GM10248 (cell line): ENCODE measurements around the gene TDRD6.

Source experiments
- CTCF ChIA-PET: fragments of 300-600 bp; sonication (Branson Sonifier 250); formaldehyde crosslinking; extraction: SDS; loops from one replicate; lab custom pipeline; 2021; ENCODE audit warnings: antibody characterized with exemption; lab: Yijun Ruan, JAX
- POLR2A ChIA-PET: fragments of 350-650 bp; sonication (Branson Sonifier 250); formaldehyde crosslinking; extraction: SDS; loops from one replicate; lab custom pipeline; 2020; ENCODE audit warnings: antibody characterized with exemption; lab: Yijun Ruan, JAX
- DNase-seq: peaks from one replicate; pipeline ENCODE4 v3.0.0; 2012; ENCODE audit errors: extremely low spot score
- CTCF ChIP-seq: IDR thresholded peaks from 2 replicates; pipeline ENCODE4 v1.5.1; 2012; ENCODE audit warnings: mild to moderate bottlenecking, low read depth; ENCODE audit errors: extremely low read depth, missing control alignments, control extremely low read depth

Gene TDRD6

GRCh38 chr6:46719099-46719498, 31.4 kb downstream of the TDRD6 start:
- ChIA-PET CTCF (no interaction called here), POLR2A (no interaction called here)
- TF ChIP-seq CTCF: no peak
- no peak for DNase-seq

GRCh38 chr6:46720401-46720800, 32.7 kb downstream of the TDRD6 start:
- DNase-seq: no peak
- no peak for TF ChIP-seq CTCF
- ChIA-PET POLR2A (no interaction called here), CTCF (no interaction called here)

GRCh38 chr6:46729787-46730326, 42.2 kb downstream of the TDRD6 start:
- DNase-seq: no peak
- ChIA-PET POLR2A (no interaction called here), CTCF (interaction anchor here (1.0 to 1.8 kb wide), 2 partner anchors 13 to 16 kb away, joined by 4 to 6 read pairs; no protein-coding TSS in a partner anchor)
- TF ChIP-seq CTCF: no peak

GRCh38 chr6:46730921-46731461, 43.3 kb downstream of the TDRD6 start:
- no peak for DNase-seq
- no peak for TF ChIP-seq CTCF
- ChIA-PET CTCF (interaction anchor here (1.8 kb wide), 1 partner anchor 12 kb away, joined by 6 read pairs; no protein-coding TSS in a partner anchor), POLR2A (no interaction called here)

- POLR2A ChIA-PET: no interaction called here
- CTCF ChIA-PET: interaction anchor here (0.6 to 1.0 kb wide), 3 partner anchors 8 to 643 kb away, joined by 3 read pairs; no protein-coding TSS in a partner anchor
- no peak for DNase-seq
- no peak for TF ChIP-seq CTCF
Measured at GRCh38 chr6:46733341-46733801, 45.7 kb downstream of the TDRD6 start.

- ChIA-PET POLR2A (no interaction called here), CTCF (no interaction called here)
- DNase-seq: no peak
- TF ChIP-seq CTCF: no peak
Measured at GRCh38 chr6:46734867-46735719, 47.4 kb downstream of the TDRD6 start, which contains the start of gene PLA2G7. Gene PLA2G7 (minus strand): TSS chr6:46735375. CDS start chr6:46722891, 12,484 bp downstream.
